Measurements from ENCODE around the gene TEDC2. TPM values are rescaled to one million over a fixed set of nuclear protein-coding genes. Genes with fewer than 3 reads are reported as not detected.

TEDC2 gene
- total RNA-seq, 1 experiment from 2014 or later = 28.2 TPM

DNA sequence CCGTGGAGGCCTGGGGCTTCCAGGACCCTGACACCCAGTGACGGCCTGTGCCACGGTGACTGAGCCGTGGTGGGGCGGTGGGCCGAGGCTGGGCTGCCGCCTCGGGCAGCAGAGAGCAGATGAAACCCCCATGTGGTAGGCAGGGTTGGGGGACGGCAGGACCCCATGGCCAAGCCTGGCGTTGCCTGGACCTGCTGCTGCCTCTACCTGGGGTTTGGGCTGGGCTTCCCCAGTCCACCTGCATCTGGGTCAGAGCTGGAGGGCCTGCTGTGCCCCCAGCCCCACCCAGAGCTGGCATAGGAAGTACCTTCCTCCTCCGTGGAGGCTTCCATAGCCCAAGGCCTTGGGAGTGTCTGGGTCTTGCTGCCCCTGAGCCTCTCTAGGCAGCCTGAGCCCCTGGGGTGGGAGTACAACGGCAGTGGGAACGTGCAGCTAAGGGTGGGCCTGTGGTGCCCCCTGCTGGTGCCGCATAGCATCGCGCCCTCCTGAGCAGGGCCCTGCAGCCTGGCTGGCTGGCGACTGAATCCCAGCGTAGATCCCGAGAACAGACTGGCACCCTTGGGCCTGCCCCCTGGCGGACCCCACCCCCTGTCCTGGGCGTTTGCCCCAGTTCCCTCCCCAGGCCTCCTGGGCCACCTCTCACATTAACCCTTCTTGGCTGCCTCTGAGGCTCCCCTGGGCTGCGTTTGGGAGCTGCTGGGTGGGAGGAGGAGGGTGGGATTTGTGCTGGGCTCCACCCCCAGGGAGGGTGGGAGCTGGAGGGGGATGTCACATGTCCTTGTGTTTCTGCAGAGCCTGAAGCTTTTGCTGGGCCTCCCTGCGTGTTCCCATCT, 41.2 kb downstream of the TEDC2 start:
- Mint-ChIP-seq H3K27ac (ENCODE audit: unreplicated experiment) (no peak overlapping the region), H3K27me3 (ENCODE audit: unreplicated experiment) (no peaks in the 10 kb centered on the region), H3K36me3 (ENCODE audit: insufficient read depth, unreplicated experiment) (peaks cover 6% of the 10 kb centered on the region), H3K4me1 (ENCODE audit: low read depth, unreplicated experiment) (no peaks in the 10 kb centered on the region), H3K4me3 (ENCODE audit: low read depth, unreplicated experiment) (no peak overlapping the region), H3K9me3 (ENCODE audit: low read depth, unreplicated experiment) (no peaks in the 10 kb centered on the region)
- intact Hi-C loops (cut with micrococcal nuclease; ENCODE audit: unreplicated experiment) = loop anchor here (2.0 to 10.0 kb wide), 2 partner anchors 66 to 158 kb away; no protein-coding TSS in a partner anchor
- TF ChIP-seq CTCF (IDR thresholded peaks at IDR 0.05; ENCODE audit: unreplicated experiment) = peak; percentile 96
- CTCF ChIA-PET = interaction anchor here (1.1 to 2.3 kb wide), 6 partner anchors 13 to 306 kb away, joined by 4 to 12 read pairs (median 8); partner anchors contain the start of genes AMDHD2, ATP6V0C, CCNF and ECI1
- peak; percentile 92 for DNase-seq
- no TSS peak for BruUV-seq (replicated peaks)

DNA sequence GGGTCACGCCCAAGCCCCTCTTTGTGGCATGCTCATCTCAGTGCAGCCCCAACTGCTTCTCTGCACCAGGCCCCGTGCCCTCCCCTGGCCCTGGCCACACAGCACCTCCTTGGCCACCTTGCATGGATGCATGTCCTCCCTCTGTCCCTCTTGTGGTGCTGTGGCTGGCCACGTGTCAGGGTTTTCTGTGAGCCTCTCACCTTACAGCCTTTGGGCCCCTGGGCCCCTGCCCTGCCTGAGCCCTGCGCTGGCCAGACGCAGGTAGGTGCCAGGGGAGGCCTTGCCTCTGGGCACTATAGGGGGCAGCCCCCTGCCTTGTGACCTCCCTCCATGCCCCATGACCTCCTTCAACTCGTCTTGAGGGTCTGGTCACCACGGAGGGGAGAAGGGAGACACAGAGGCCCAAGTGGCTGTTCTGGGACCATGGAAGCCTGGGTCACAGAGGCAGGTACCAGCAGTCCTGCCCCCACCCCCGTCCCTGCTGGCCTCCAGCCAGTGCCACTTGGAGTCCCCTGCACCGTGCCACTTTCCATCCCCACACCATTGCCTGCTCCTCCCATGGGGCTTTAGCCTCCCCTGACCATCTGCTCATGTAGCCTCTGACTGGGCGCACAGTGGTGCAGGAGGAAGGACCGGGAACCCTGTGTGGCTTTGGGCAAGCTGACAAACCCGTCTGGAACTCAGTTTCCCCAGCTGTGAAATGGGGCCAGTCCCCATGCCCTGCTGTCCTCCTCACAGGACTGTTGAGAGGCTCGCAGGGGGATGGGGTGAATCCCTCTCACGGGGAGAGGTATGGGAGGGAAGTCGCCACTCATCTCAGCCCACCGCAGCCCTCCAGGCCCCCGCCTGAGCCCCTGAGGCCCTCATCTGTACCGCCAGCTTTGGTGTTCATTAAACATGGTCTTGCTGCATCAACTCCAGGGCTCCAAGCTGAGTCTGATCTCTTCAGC, 42.3 kb downstream of the TEDC2 start:
- TF ChIP-seq CTCF (IDR thresholded peaks at IDR 0.05; ENCODE audit: unreplicated experiment) = no peak
- Mint-ChIP-seq H3K27me3 (ENCODE audit: unreplicated experiment) (no peaks in the 10 kb centered on the region), H3K4me3 (ENCODE audit: low read depth, unreplicated experiment) (no peak overlapping the region), H3K4me1 (ENCODE audit: low read depth, unreplicated experiment) (no peaks in the 10 kb centered on the region), H3K9me3 (ENCODE audit: low read depth, unreplicated experiment) (no peaks in the 10 kb centered on the region), H3K36me3 (ENCODE audit: insufficient read depth, unreplicated experiment) (peaks cover 9% of the 10 kb centered on the region), H3K27ac (ENCODE audit: unreplicated experiment) (no peak overlapping the region)
- no peak for DNase-seq
- CTCF ChIA-PET = interaction anchor here (1.1 to 2.3 kb wide), 6 partner anchors 12 to 307 kb away, joined by 4 to 12 read pairs (median 8); partner anchors contain the start of genes AMDHD2, ATP6V0C, CCNF and ECI1
- BruUV-seq (replicated peaks) = no TSS peak
- intact Hi-C loops (cut with micrococcal nuclease; ENCODE audit: unreplicated experiment) = loop anchor here (2.0 to 10.0 kb wide), 2 partner anchors 67 to 159 kb away; no protein-coding TSS in a partner anchor

DNA sequence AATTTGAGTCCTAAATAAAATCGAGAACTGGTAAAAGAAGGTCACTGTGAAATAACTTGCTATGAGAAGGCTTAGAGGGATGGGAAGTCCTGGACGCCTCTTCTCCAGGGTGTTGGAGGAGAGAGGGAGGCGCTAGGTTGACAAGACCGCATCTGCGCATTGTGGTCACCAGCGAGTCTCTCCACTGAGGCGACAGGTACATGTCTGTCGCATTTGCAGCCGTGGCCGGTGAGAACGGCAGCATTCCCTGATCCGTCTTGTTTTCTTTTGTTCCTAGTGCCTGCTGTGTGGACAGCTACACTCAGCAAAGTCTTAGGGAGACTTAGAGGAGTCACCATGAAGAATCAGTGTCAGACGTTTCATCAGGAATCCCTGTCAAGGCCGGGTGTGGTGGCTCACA, 45.8 kb downstream of the TEDC2 start:
- Mint-ChIP-seq H3K4me3 (ENCODE audit: low read depth, unreplicated experiment) (no peak overlapping the region), H3K36me3 (ENCODE audit: insufficient read depth, unreplicated experiment) (peaks cover 9% of the 10 kb centered on the region), H3K27me3 (ENCODE audit: unreplicated experiment) (no peaks in the 10 kb centered on the region), H3K27ac (ENCODE audit: unreplicated experiment) (no peak overlapping the region), H3K4me1 (ENCODE audit: low read depth, unreplicated experiment) (no peaks in the 10 kb centered on the region), H3K9me3 (ENCODE audit: low read depth, unreplicated experiment) (no peaks in the 10 kb centered on the region)
- intact Hi-C loops (cut with micrococcal nuclease; ENCODE audit: unreplicated experiment) = loop anchor here (10.0 kb wide), 1 partner anchor 71 kb away; no protein-coding TSS in a partner anchor
- TF ChIP-seq CTCF (IDR thresholded peaks at IDR 0.05; ENCODE audit: unreplicated experiment) = no peak
- BruUV-seq (replicated peaks) = no TSS peak
- CTCF ChIA-PET = no interaction called here
- no peak for DNase-seq

DNA sequence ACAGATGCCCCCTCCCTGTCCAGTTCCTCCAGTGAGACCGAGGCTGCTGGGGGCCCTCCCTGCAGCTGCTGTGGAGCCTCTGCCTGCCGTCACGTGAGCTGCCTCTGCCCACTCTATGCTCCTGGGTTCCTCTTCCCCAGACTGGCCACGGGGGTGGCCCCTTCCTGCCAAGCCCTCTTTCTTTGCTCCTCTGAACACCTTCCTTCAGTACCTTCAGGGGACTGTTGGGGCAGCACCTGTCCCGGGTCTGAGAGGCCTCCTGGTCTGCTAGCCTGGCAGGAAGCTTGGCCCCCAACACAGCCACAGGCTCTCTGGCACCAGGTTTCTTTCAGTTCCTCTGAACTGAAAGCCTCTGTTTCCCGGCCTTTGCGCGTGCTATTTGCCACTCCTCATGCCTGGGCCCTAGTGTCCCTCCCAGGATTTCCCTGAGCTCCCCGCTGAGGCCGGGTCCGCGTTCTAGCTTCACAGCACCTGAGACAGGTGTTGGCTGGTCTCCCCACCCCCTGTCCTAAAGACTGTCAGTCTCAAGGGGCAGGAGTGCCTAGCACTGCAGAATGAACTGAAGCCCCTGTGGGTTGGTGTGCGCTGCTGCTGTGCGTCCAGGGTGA, 47.2 kb downstream of the TEDC2 start:
- BruUV-seq (replicated peaks) = no TSS peak
- DNase-seq = no peak
- CTCF ChIA-PET = no interaction called here

More for the DNA sequence above, 47.2 kb downstream of the TEDC2 start:
- intact Hi-C loops (cut with micrococcal nuclease; ENCODE audit: unreplicated experiment) = loop anchor here (10.0 kb wide), 1 partner anchor 72 kb away; no protein-coding TSS in a partner anchor
- Mint-ChIP-seq H3K9me3 (ENCODE audit: low read depth, unreplicated experiment) (no peaks in the 10 kb centered on the region), H3K27me3 (ENCODE audit: unreplicated experiment) (no peaks in the 10 kb centered on the region), H3K27ac (ENCODE audit: unreplicated experiment) (no peak overlapping the region), H3K36me3 (ENCODE audit: insufficient read depth, unreplicated experiment) (peaks cover 4% of the 10 kb centered on the region), H3K4me3 (ENCODE audit: low read depth, unreplicated experiment) (no peak overlapping the region), H3K4me1 (ENCODE audit: low read depth, unreplicated experiment) (no peaks in the 10 kb centered on the region)
- no peak for TF ChIP-seq CTCF (IDR thresholded peaks at IDR 0.05; ENCODE audit: unreplicated experiment)

Measured in Calu3 (cell line).